Prostate gland (tissue), 2 donors: ENCODE data around the gene NANOS1.

Experiments
- POLR2A ChIP-seq: fragments of 450-650 bp; IDR thresholded peaks from one replicate; pipeline ENCODE4 v1.6.1; 2016; ENCODE audit warnings: antibody characterized with exemption, mild to moderate bottlenecking
- TF ChIP-seq, protein P1 (sequence below), 4 experiments: fragments of 200-600 bp in 2 of 4; fragments of 450-650 bp in 2 of 4; sonication (generic) in 2 of 4; IDR thresholded peaks; 1 replicate in 3 of 4; 2 replicates in 1 of 4; pipeline ENCODE4 v1.5.1; 2016 to 2019; ENCODE audit warnings: antibody characterized with exemption in 4 of 4, mild to moderate bottlenecking in 2 of 4, moderate library complexity in 2 of 4

DNA sequence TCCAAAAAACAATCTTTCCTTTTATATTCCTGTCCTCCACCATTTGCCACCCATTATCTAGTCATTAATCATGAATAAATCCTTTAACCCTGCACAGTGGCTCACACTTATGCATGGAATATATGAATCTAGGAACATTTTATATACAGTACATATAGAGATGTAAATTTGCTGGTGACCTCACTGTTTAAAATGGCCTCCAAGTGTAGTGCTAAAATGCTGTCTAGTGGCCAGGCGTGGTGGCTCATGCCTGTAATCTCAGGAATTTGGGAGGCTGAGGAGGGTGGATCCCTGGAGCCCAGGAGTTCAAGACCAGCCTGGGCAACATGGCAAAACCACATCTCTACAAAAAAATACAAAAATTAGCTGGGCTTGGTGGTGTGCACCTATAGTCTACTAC, 9.6 kb downstream of the NANOS1 start:
- TF ChIP-seq, protein P1, sequence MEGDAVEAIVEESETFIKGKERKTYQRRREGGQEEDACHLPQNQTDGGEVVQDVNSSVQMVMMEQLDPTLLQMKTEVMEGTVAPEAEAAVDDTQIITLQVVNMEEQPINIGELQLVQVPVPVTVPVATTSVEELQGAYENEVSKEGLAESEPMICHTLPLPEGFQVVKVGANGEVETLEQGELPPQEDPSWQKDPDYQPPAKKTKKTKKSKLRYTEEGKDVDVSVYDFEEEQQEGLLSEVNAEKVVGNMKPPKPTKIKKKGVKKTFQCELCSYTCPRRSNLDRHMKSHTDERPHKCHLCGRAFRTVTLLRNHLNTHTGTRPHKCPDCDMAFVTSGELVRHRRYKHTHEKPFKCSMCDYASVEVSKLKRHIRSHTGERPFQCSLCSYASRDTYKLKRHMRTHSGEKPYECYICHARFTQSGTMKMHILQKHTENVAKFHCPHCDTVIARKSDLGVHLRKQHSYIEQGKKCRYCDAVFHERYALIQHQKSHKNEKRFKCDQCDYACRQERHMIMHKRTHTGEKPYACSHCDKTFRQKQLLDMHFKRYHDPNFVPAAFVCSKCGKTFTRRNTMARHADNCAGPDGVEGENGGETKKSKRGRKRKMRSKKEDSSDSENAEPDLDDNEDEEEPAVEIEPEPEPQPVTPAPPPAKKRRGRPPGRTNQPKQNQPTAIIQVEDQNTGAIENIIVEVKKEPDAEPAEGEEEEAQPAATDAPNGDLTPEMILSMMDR (IDR thresholded peaks at IDR 0.05): no peak
- TF ChIP-seq POLR2A: no peak
